Gastroesophageal sphincter (tissue), 4 donors: ENCODE measurements around the gene MMEL1. TPM values are rescaled to one million over a fixed set of nuclear protein-coding genes. Genes with fewer than 3 reads are reported as not detected.
"Not testable (repeated sequence)": the region's sequence is repeated elsewhere in the genome, so short reads cannot be mapped to it uniquely, and the experiment has no call there.

Experiments
- ATAC-seq: fragments of 150-250 bp; one replicate; pipeline ENCODE4 v1.9.1; 2016; ENCODE audit warnings: mild to moderate bottlenecking, moderate library complexity
- H3K27ac ChIP-seq, 4 donors: fragments of 200-600 bp; sonication (generic) in 3 of 4; 1 replicate in 3 of 4; 2 replicates in 1 of 4; pipeline ENCODE4 v1.5.1; 2016 to 2019
- H3K27me3 ChIP-seq: fragments of 200-600 bp; sonication (generic); one replicate; pipeline ENCODE4 v1.5.1; 2019
- H3K36me3 ChIP-seq, 2 donors: fragments of 200-600 bp; sonication (generic); one replicate each; pipeline ENCODE4 v1.5.1; 2019; ENCODE audit warnings: control low read depth in 1 of 2
- H3K4me1 ChIP-seq, 3 donors: fragments of 200-600 bp; sonication (generic); 1 replicate in 2 of 3; 2 replicates in 1 of 3; pipeline ENCODE4 v1.5.1; 2016 to 2019; ENCODE audit warnings: control low read depth in 2 of 3
- H3K4me3 ChIP-seq, 2 donors: fragments of 200-600 bp; sonication (generic); one replicate each; pipeline ENCODE4 v1.5.1; 2019; ENCODE audit warnings: mild to moderate bottlenecking in 1 of 2, moderate library complexity in 1 of 2
- H3K9me3 ChIP-seq, 3 donors: fragments of 200-600 bp; sonication (generic); one replicate each; pipeline ENCODE4 v1.5.1; 2017 to 2019; ENCODE audit warnings: control low read depth in 2 of 3
- EP300 ChIP-seq: sonication (generic); formaldehyde crosslinking; IDR thresholded peaks from one replicate; pipeline ENCODE4 v1.6.1; 2017; ENCODE audit warnings: antibody characterized with exemption, mild to moderate bottlenecking
- POLR2A ChIP-seq, 2 donors: fragments of 450-650 bp; IDR thresholded peaks; one replicate each; pipeline ENCODE4 v1.6.1; 2017; ENCODE audit warnings: antibody characterized with exemption in 2 of 2, mild to moderate bottlenecking in 2 of 2, moderate library complexity in 1 of 2
- POLR2AphosphoS5 ChIP-seq: sonication (generic); formaldehyde crosslinking; IDR thresholded peaks from one replicate; pipeline ENCODE4 v1.6.1; 2017; ENCODE audit warnings: antibody characterized with exemption
- WGBS, 2 donors: methylation state at CpG; one replicate each; pipeline ENCODE4 v1.1.5; 2018; ENCODE audit warnings: low coverage in 1 of 2; 5-methylcytosine and 5-hydroxymethylcytosine counted together
- total RNA-seq, 4 donors: library from RNA; depleted of rRNA; stranded (reverse); fragments of >200 nt; gene quantifications; one replicate each; pipeline ENCODE4 v1.1.0, GENCODE V29; 2016
- TF ChIP-seq, protein P1 (sequence below), 4 experiments: fragments of 200-600 bp in 2 of 4; fragments of 450-650 bp in 2 of 4; sonication (generic) in 1 of 4; IDR thresholded peaks; one replicate each; pipeline ENCODE4 v1.5.1; 2017 to 2019; ENCODE audit warnings: antibody characterized with exemption in 4 of 4, mild to moderate bottlenecking in 2 of 4, moderate library complexity in 2 of 4

Gene MMEL1
- total RNA-seq, 4 donors from 2014 or later: 1.4 to 3.9 (median 2.1) TPM; not detected in 1

DNA sequence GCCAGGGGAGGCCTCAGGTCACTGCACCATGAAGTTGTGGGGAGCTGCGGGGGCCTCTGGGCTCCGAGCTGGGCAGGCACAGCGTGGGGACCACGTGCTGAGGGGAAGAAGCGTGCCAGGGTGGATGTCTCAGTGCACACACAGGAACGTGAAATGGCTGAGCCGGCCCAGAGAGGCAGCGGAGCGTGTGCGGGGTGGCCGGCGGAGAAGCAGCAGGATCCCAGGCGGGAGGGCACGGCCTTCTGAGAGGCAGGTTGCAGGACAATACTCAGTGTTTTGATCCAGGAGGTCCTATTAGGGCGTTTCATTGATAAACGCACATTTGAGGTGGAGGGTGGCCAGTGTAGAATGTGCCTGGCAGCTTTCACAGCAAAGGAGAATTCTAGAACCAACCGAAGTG lies 63.8 kb downstream of the MMEL1 start:
- no peaks in the 10 kb centered on the region for H3K4me1 ChIP-seq
- ATAC-seq: no peak
- no CpG with 5 or more reads among the region's 17 CpGs for WGBS, 2 donors
- H3K27ac ChIP-seq: no peak overlapping the region
- H3K9me3 ChIP-seq: peaks cover 0 to 12% (median 0%) of the 10 kb centered on the region in 3 donors
- no peak overlapping the region for H3K4me3 ChIP-seq
- peaks cover 62% of the 10 kb centered on the region for H3K27me3 ChIP-seq
- no peak for TF ChIP-seq POLR2A (IDR thresholded peaks at IDR 0.05)
- TF ChIP-seq, protein P1, sequence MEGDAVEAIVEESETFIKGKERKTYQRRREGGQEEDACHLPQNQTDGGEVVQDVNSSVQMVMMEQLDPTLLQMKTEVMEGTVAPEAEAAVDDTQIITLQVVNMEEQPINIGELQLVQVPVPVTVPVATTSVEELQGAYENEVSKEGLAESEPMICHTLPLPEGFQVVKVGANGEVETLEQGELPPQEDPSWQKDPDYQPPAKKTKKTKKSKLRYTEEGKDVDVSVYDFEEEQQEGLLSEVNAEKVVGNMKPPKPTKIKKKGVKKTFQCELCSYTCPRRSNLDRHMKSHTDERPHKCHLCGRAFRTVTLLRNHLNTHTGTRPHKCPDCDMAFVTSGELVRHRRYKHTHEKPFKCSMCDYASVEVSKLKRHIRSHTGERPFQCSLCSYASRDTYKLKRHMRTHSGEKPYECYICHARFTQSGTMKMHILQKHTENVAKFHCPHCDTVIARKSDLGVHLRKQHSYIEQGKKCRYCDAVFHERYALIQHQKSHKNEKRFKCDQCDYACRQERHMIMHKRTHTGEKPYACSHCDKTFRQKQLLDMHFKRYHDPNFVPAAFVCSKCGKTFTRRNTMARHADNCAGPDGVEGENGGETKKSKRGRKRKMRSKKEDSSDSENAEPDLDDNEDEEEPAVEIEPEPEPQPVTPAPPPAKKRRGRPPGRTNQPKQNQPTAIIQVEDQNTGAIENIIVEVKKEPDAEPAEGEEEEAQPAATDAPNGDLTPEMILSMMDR (IDR thresholded peaks at IDR 0.05): no peak
- TF ChIP-seq EP300: no peak
- TF ChIP-seq POLR2AphosphoS5: no peak
- no peaks in the 10 kb centered on the region for H3K36me3 ChIP-seq

DNA sequence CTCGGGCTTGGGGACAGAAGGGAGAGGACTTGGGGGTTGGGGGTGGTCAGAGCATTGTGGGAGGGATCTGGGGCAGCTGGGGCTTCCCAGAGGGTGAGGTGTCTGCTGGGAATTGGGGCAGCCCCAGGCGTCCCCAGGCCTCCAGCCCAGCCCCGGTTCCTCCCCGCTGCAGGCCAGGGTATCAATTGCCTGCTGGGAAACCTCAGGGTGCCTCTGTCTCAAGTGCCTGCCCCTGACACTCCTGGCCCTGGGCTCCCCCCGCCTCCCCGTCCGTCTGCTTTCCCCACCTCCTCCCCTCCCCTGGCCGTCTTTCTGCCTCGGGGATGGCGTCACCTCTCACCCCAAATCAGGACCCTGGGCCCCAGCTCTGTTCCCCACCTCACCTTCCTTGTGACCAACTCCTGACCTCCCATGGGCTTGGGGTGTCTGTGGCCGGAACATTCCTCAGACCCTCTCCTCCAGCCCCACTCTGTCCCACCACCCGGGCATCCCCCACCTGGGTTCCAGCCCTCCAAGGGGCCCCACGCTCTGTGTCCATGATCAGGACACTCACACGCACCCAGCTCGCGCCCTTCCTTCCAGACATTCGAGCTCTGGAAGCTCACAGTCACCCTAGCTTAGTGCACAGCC lies 64.5 kb downstream of the MMEL1 start:
- H3K9me3 ChIP-seq, H3K4me3 ChIP-seq, H3K27ac ChIP-seq, ATAC-seq, H3K36me3 ChIP-seq, H3K4me1 ChIP-seq: not testable (repeated sequence)
- peaks cover 54% of the 10 kb centered on the region for H3K27me3 ChIP-seq
- no CpG with 5 or more reads among the region's 17 CpGs for WGBS, 2 donors

DNA sequence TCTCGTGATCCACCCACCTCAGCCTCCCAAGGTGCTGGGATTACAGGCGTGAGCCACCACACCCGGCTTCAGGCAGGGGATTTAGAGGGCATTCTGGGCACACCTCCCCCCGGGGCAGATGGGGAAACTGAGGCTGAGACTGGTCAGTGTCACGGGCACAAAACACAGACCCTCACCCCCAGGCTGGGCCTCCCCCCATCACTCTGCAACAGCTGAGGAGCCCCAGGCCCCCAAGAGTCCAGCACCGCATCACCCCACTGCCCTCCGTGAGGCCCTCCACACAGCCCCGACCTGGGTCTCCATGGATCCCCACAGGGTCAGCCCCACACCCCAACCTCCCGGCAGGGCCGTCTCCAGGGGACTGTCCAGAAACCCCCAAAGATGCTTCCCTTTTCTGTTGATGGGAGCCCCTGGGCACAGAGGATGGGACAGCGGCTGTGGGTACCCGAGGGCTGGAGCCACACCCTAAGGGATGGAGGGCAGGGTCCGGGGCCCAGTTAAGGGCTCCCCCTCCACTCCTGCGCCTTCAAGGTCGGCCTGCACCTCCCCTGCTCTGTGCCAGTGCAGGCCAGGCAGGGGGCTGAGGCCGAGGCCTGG lies 65.6 kb downstream of the MMEL1 start:
- no peaks in the 10 kb centered on the region for H3K4me1 ChIP-seq
- no peak for TF ChIP-seq POLR2A (IDR thresholded peaks at IDR 0.05)
- TF ChIP-seq, protein P1 (IDR thresholded peaks at IDR 0.05): no peak
- TF ChIP-seq POLR2AphosphoS5: no peak
- TF ChIP-seq EP300: no peak
- H3K36me3 ChIP-seq: peaks cover 0 to 15% of the 10 kb centered on the region in 2 donors
- H3K27me3 ChIP-seq: peaks cover 48% of the 10 kb centered on the region
- WGBS, 2 donors: no CpG with 5 or more reads among the region's 16 CpGs
- no peaks in the 10 kb centered on the region for H3K9me3 ChIP-seq
- H3K4me3 ChIP-seq: no peak overlapping the region
- ATAC-seq: peak; percentile 16
- no peak overlapping the region for H3K27ac ChIP-seq

DNA sequence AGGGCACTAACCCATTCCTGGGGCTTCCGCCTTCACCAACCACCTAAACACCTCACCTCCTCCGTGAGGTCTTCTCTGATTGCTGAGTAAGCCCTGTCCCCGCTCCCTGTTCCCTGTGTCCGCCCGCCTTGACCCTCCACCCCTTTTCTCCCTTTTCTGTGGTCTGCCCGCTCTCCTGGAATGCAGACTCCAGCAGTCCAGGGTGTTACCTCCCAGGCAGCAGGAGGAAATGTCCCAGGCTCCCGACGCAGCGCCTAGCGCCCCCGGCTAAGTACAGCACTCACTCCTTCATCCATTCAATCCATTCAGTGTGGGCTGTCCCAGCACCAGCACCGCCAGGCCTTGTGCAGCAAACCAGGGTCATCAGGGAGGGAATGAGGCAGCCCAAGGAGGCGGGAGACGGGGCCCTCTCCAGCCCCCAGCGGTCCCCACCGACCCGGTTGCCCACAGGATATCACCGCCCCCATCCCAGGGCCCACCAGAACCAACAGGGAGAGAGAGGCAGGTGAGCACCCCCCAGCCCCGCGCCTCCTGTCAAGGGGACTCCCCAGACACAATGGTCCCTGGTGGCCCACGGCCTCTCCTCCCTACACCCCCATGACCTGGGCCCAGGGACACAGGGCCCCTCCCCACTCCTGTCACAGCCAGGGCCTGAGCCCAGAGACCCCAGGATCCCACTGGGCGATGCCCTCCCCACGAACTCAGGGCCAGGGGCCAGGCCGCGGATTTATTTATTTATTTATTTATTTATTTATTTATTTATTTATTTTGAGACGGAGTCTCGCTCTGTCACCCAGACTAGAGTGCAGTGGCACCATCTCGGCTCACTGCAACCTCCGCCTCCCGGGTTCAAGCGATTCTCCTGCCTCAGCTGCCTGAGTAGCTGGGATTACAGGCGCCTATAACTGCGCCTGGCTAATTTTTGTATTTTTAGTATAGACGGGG lies 66.4 kb downstream of the MMEL1 start:
- Histone ChIP-seq H3K9me3 (no peaks in the 10 kb centered on the region), H3K27ac (no peak overlapping the region), H3K4me1 (no peaks in the 10 kb centered on the region), H3K36me3 (peaks cover 0 to 23% of the 10 kb centered on the region in 2 donors), H3K4me3 (no peak overlapping the region), H3K27me3 (peaks cover 42% of the 10 kb centered on the region)
- no peak for TF ChIP-seq POLR2AphosphoS5
- WGBS, 2 donors: 63 to 78% methylated on average over 5 to 9 of the region's 34 CpGs
- ATAC-seq: no peak

DNA sequence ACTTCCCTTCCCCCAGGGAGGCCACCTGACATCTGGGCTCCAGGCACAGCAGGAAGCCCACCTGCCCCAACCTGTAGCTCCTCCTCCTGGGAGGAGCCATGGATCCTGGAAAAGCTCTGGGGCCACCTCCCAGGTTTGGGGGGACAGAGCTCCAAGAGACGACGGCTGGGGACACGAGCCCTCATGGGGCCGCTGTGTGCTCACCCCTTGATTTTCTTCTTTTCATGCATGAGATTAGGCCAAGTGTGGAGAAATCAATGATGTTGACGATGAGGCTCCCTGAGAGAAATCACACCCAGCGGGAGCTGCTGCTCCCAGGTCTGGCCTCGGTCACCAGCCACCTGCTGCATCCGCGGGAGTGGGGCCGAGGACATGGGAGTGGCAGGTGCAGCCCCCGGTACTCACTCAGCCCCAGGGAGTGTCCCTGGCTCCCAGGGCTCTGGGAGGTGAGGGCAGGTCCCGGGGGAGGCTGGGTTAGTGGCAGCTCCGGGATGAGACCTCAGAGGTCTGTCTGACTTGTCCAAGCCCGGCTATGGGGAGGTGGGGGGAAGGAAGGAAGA lies 67.9 kb downstream of the MMEL1 start:
- no peak for ATAC-seq
- H3K36me3 ChIP-seq: peaks cover 0 to 38% of the 10 kb centered on the region in 2 donors
- H3K9me3 ChIP-seq: no peaks in the 10 kb centered on the region
- TF ChIP-seq, protein P1 (IDR thresholded peaks at IDR 0.05): no peak
- TF ChIP-seq EP300 (no peak), POLR2AphosphoS5 (no peak)
- peaks cover 0 to 9% (median 0%) of the 10 kb centered on the region in 3 donors for H3K4me1 ChIP-seq
- no peak overlapping the region for H3K4me3 ChIP-seq
- peaks cover 35% of the 10 kb centered on the region for H3K27me3 ChIP-seq
- no peak overlapping the region for H3K27ac ChIP-seq
- WGBS, 2 donors: 59% methylated on average over 4 of the region's 14 CpGs; no CpG with 5 or more reads in 1 of the 2 donors
